CD4-positive, alpha-beta T cell treated with Interleukin-17A for 4 hours (primary cell): ENCODE data around the gene CPNE5.

Source experiments
- DNase-seq: peaks from one replicate; pipeline ENCODE4 v3.0.0-alpha.2; 2020; ENCODE audit warnings: mixed read lengths

Gene CPNE5

GRCh38 chr6:36695414-36695813, 143.8 kb downstream of the CPNE5 start:
- DNase-seq, result no peak

- no peak for DNase-seq
Measured at GRCh38 chr6:36694616-36695015, 144.6 kb downstream of the CPNE5 start.

GRCh38 chr6:36692861-36693702, 146.2 kb downstream of the CPNE5 start:
- DNase-seq, result no peak

- DNase-seq, result peak; percentile 56
Measured at GRCh38 chr6:36692220-36692619, 147.0 kb downstream of the CPNE5 start.

GRCh38 chr6:36691612-36692011, 147.6 kb downstream of the CPNE5 start:
- DNase-seq, result no peak

GRCh38 chr6:36691011-36691410, 148.2 kb downstream of the CPNE5 start:
- no peak for DNase-seq
